NCI-H2227 (cell line): ENCODE measurements around the gene MOB2.

Source experiments
- DNase-seq: peaks from one replicate; lab custom pipeline; 2025; ENCODE audit not compliant: unreplicated experiment; lab: John Stamatoyannopoulos, UW

The MOB2 gene

DNA sequence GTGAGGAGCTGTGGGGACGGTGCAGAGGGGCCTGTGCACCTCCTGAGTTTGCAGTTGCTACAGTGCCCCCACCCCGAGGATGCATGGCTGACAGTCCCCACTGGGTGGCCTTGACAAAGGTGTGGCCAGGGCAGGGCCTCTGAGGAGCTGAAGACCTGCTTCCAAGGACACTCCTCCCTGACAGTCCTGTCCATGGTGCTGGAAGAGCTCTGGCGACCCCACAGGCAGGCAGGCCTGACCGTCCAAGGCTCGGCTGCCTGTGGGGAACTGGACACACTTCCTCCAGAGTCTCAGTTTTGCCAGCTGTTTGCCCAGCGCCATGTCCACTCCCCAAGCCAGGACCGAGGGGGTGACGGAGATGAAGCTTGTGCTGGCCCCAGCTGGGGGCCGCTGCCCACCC is 64.1 kb downstream of the MOB2 start:
- no peak for DNase-seq

DNA sequence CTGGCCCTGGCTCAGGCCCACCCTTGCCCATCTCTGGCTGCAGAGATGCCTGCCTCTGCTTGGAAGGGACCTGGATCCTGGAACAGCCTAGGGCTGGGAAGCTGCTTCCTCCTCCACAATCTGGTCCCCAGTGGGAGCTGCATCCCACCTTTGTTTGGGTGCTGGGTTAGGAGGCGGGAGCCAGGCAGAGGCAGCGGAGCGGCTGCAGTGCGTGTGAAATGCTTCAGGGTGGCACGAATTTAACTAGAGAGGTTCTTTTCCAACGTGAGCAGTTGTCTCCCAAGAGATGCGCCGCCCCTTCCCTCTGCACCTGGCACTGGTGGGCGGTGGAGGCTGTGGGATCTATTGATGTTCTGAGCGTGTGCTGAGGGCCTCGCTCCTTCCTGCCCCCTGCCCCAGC is 65.3 kb downstream of the MOB2 start:
- DNase-seq, result no peak

DNA sequence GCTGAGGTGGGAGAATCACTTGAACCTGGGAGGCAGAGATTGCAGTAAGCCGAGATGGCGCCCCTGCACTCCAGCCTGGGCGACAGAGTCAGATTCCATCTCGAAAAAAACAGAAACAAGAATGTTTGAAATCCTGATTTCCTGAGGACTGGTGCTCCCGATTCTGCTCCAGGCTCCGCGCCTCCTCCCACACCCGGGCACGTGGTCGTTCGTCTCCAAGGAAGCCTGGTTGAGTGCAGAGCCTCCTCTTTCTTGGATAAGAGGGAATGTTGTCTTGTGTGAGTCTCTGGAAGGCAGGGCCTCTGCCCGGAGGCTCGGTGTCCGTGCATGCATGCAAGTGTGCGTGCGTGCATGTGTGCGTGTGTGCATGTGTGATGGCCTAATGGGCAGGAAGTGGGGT is 66.8 kb downstream of the MOB2 start:
- DNase-seq, result no peak
